Measurements from ENCODE around the gene KANSL1.

KANSL1 gene

GRCh38 chr17:46163929-46164594, 29.2 kb downstream of the KANSL1 start:
- no peak for DNase-seq

DNA sequence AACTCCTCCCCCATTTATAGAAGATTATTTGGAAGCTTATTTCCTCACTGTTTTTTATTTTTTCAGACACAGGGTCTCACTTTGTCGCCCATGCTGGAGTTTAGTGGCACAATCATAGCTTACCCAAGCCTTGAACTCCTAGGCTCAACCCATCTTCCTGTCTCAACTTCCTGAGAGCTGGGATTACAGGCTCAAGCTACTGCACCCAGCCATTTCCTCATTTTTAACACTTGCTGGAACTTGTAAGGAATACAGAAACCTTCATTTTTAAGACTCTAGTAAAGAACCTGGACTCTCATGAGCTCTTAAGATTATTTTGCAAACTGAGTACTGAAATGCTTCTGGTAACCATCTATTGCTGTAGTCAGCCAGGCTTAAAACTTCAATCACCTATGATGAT, 29.9 kb downstream of the KANSL1 start:
- no peak for DNase-seq

DNA sequence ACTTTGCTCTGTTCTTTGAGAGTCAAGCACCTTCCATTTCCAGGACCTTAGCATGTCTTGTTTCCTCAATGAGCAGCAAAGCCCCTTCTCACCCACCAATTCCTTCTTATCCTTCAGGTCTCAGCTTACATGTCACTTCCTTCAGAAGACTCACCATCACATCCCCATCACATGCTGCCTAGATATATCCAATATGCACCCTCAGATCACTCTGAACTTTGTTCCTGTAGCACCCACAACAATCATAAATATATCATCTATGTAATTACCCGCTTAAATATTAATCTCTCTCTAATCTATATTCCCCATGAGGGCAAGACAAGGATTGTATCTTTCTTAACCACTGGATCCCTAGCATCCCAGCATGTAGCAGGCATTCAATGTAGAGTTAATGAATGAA, 30.4 kb downstream of the KANSL1 start:
- DNase-seq, result no peak

- DNase-seq, result no peak
Observed at GRCh38 chr17:46160169-46160568, 33.1 kb downstream of the KANSL1 start.

DNA sequence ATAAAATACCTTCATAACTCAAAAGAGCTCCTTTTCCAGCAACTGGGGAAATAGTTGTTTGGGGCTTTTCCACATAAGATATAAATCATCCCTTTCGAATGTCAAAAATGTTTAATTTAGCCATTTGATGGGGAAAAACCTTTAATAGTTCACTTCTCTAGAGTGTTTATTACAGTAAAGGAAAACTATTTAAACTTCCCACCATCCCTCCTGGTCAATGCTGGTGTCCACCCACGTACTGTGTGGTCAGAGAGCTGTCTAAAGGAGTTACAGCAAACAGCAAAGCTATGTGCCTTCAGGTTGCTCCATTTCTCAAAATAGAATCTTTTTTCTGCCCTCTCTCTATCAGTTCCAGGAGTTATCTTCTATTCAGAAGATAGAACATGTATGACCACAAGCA, 33.5 kb downstream of the KANSL1 start:
- DNase-seq, result no peak

DNA sequence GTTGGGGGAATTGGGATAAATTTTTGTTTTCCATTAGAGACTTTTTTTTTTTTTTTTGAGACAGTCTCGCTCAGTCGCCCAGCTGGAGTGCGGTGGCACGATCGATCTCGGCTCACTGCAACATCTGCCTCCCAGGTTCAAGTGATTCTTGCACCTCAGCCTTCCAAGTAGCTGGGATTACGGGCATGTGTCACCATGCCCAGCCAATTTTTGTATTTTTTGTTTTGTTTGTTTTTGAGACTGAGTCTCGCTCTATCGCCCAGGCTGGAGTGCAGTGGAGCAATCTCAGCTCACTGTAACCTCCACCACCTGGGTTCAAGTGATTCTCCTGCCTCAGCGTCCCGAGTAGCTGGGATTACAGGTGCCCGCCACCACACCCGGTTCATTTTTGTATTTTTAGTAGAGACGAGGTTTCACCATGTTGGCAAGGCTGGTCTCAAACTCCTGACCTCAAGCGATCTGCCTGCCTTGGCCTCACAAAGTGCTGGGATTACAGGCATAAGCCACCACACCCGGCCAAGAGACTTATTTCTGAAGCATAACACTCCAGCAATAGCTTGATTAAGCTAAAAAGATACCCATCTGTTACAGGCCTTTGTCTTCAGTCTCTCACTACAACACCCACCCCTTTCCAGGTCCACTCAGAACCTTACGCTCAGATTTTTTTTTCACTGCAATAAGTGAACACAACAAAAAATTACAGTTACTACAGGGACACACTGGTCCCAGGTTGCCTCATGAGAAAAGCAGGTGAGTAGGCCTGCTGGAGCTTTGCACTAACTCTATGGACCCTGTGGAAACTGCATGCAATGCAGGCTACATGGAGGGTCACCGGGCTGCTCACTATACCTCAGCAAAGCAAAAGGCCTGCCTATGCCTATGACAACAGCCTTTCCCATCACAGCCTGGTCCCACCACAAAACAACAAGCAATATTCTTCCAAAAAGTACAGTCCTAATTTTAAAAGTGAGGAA, 34.6 kb downstream of the KANSL1 start:
- DNase-seq, result peak; percentile 64

DNA sequence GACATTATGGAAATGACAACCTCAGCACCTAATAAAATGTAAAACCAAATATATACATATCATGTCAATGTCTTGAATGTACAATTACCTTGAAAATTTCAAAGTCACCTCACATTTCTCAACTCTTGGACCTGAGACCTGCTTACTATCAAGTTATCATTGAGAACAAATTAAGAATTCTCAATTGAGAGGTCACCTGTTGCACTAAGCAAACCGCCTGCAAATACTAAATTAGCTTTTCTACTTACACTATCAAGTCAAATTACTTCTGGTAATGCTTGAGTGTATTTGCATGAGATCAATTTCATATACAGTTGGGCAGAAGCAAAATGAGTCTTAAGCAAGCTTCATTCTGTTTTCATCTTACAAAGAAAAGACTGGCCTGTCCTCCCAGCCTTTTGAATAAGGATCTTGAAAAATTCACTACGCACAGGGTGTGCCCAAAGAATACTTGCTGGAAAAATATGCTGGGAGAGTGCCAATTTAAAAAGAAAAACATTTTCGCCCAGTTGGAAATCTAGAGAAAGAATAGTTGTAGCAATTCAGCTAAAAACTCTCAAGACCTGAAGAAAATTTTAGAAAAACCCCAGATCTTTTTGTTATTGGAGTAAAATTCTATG, 35.7 kb downstream of the KANSL1 start:
- DNase-seq, result no peak

- DNase-seq, result no peak
Observed at GRCh38 chr17:46154151-46154816, 38.9 kb downstream of the KANSL1 start.

DNA sequence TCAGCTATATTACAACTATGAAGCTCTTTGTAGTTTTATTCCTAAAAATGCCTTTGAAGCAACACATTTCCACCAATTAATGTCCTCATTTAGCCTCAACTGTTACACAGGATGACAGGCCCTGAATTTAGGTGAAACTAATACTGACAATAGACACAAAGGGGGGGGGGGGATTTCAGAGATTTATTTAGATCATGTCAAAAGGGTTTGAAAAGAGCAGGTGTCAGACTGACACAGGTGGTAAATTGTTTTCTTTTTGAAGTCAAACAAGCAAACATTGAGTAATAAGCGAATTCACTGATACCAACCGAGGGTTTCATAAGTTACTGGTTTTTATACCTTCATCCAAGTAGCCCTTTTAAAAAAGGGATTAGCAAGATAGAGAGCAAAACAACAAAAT, 40.8 kb downstream of the KANSL1 start:
- no peak for DNase-seq

DNA sequence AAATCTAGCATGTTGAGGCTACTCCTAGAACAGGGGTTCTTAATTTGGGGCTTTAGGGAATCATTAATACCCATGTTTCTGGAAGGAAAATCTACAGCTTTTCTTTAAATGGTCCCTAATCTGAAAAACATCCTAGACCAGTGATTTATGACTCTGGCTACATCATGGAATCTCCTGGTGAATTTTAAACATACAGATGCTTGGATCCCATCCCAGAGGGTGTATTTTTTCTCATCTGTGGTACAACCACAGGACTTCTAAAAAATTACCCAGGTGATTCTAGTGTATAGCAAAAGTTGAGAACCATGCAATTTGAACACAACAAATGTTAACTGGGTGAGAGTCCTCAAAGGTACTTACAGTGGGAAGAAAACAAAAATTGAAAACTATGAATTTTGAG, 41.5 kb downstream of the KANSL1 start:
- no peak for DNase-seq

GRCh38 chr17:46150216-46150963, 42.8 kb downstream of the KANSL1 start:
- no peak for DNase-seq

DNA sequence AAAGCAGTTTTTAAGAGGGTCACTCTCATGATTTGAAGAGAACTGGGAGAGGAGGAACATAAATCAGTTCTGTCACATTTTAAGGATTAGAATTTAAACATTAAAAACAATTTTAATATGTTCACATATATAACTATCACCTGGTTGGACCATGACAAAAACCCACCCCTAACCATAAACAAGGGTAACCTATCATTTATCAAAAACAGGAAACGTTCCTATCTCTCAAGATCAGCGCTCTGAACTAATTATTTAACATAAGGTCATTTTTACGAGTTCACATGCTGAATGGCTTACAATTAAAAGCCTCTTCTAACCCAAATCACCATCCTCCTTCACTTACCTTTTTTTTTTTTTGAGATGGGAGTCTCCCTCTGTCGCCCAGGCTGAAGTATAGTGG, 45.0 kb downstream of the KANSL1 start:
- DNase-seq, result no peak

- DNase-seq, result no peak
Observed at GRCh38 chr17:46147296-46147695, 45.9 kb downstream of the KANSL1 start.

- DNase-seq, result no peak
Observed at GRCh38 chr17:46144246-46144645, 49.0 kb downstream of the KANSL1 start.

DNA sequence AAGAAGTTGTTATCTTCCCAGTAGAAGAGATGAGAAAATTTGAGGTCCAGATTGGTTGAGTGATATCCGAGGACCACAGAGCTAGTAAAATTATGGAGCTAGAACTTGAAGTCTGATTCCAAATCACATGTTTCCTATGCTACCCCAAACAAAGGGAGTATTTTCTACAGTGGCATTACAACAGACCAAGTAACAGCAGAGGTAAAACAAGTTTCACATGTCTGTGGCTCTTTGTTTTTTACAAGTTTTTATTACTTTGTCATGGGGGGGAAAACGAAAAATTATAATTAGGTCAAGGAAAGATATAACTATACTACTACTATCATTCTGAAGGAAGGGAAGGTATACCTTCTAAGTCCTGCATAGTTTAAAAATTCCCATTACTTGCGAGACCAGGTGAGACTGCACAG, 49.4 kb downstream of the KANSL1 start:
- DNase-seq, result no peak

DNA sequence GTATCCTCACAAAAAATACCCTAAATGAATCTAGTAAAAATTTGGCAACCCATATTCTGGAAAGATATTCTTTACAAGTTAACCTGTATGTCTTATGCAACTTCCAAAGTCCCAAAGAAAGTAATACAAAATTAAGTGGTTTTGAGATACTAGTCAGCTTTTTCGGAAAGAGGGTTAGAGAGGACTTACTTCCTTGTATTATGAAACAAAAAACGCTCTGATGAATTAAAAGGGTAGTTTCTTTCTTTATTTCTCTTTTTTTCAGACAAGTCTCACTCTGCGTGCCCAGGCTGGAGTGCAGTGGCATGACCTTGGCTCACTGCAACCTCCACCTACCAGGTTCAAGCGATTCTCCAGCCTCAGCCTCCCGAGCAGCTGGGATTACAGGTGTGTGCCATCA, 51.6 kb downstream of the KANSL1 start:
- DNase-seq, result no peak

GRCh38 chr17:46140645-46141197, 52.5 kb downstream of the KANSL1 start:
- no peak for DNase-seq

- DNase-seq, result no peak
Observed at GRCh38 chr17:46139432-46140210, 53.6 kb downstream of the KANSL1 start.

GRCh38 chr17:46138473-46138872, 54.8 kb downstream of the KANSL1 start:
- DNase-seq, result no peak

- no peak for DNase-seq
Observed at GRCh38 chr17:46136820-46137219, 56.4 kb downstream of the KANSL1 start.

DNA sequence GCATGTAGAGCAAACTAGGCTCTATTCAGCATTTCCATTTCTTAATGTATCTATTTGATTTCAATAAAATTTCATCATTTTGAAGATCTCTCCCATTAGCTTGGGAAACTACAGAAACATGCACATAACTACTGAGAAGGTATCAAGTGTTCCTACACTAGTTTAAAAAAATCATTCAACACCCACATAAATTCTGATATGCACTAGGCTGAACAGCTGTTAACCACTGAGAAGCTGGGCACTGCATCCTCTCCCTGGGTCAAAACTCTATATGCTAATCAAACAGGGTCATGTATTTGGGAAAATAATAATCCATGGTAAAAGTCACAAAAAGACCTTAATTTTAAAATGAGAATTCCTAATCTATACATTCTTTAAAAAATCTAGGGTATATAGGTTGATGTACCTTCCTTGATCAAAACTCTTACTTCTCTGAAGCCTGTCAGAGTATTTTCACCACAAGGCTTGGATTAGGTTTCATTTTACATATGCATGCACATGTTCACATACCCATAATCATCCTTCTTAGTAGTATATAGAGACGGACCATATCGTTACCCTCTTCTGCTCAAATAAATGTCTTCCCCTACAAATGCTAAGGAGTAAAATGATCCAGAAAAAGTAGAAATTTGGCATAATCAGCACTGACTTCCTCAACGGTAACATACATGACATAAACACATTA, 57.2 kb downstream of the KANSL1 start:
- DNase-seq, result no peak

All from NCI-H2107 (cell line).